Stimulated activated memory B cell treated with anti-CD40 and anti-IgM and Interleukin-4, amounts not matched to agents 10 μg/mL and 1 μg/mL and 100 μg/mL, for 72 hours (primary cell): ENCODE measurements around the gene ST6GALNAC2.
A peak's percentile ranks its signal among the peaks of the same experiment; 100 is the strongest.

ENCODE experiments used
- ATAC-seq: fragments of 150-1000 bp; cut with Tn5 transposase; 2 replicates; pipeline ENCODE4 v1.10.0; 2021
- H3K27ac Mint-ChIP-seq: one replicate; pipeline ENCODE4 v1.8.0; 2022; ENCODE audit warnings: mild to moderate bottlenecking, mixed read lengths
- H3K27me3 Mint-ChIP-seq: one replicate; pipeline ENCODE4 v1.8.0; 2022; ENCODE audit warnings: mixed read lengths
- H3K36me3 Mint-ChIP-seq: one replicate; pipeline ENCODE4 v1.8.0; 2022; ENCODE audit warnings: mixed read lengths
- H3K4me1 Mint-ChIP-seq: one replicate; pipeline ENCODE4 v1.8.0; 2022; ENCODE audit warnings: mixed read lengths
- H3K4me3 Mint-ChIP-seq: one replicate; pipeline ENCODE4 v1.8.0; 2022; ENCODE audit warnings: mild to moderate bottlenecking, moderate library complexity, mixed read lengths
- H3K9me3 Mint-ChIP-seq: one replicate; pipeline ENCODE4 v1.8.0; 2022; ENCODE audit warnings: mixed read lengths

Gene ST6GALNAC2

GRCh38 chr17:76544546-76545365 lies 40.9 kb downstream of the ST6GALNAC2 start:
- Mint-ChIP-seq H3K4me1 (peaks cover 8% of the 10 kb centered on the region), H3K9me3 (no peaks in the 10 kb centered on the region), H3K36me3 (no peaks in the 10 kb centered on the region), H3K4me3 (no peak overlapping the region), H3K27me3 (peaks cover under 1% of the 10 kb centered on the region), H3K27ac (no peak overlapping the region)
- ATAC-seq: no peak

- no peak for ATAC-seq
- peaks cover 9% of the 10 kb centered on the region for H3K27me3 Mint-ChIP-seq
- no peak overlapping the region for H3K27ac Mint-ChIP-seq
- H3K36me3 Mint-ChIP-seq: no peaks in the 10 kb centered on the region
- H3K4me1 Mint-ChIP-seq: peaks cover 15% of the 10 kb centered on the region
- H3K9me3 Mint-ChIP-seq: no peaks in the 10 kb centered on the region
- no peak overlapping the region for H3K4me3 Mint-ChIP-seq
Observed at GRCh38 chr17:76543826-76544545, 41.7 kb downstream of the ST6GALNAC2 start.

DNA sequence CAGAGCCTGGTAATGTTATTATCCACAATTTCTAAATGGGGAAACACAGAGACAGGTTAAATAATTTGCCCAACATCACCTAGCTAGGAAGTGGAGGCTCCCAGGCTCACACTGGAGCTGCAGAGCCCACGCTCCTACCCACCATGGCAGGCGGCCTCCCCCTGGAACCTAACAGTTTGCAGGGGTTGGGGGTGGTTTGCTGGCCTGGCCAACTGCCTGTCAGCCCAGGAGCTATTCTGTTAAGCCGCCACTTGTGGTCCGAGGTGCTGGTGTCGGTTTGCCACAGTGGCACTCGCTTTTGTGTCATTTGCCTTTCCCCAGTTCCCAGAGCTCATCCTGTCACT lies 42.2 kb downstream of the ST6GALNAC2 start:
- H3K9me3 Mint-ChIP-seq: no peaks in the 10 kb centered on the region
- H3K27me3 Mint-ChIP-seq: peaks cover 14% of the 10 kb centered on the region
- no peak for ATAC-seq
- H3K4me1 Mint-ChIP-seq: peaks cover 21% of the 10 kb centered on the region
- H3K27ac Mint-ChIP-seq: no peak overlapping the region
- no peaks in the 10 kb centered on the region for H3K36me3 Mint-ChIP-seq
- no peak overlapping the region for H3K4me3 Mint-ChIP-seq

- Mint-ChIP-seq H3K4me1 (peaks cover 23% of the 10 kb centered on the region), H3K27me3 (peaks cover 16% of the 10 kb centered on the region), H3K36me3 (no peaks in the 10 kb centered on the region), H3K27ac (no peak overlapping the region), H3K4me3 (no peak overlapping the region), H3K9me3 (no peaks in the 10 kb centered on the region)
- ATAC-seq: no peak
Observed at GRCh38 chr17:76542984-76543383, 42.7 kb downstream of the ST6GALNAC2 start.

DNA sequence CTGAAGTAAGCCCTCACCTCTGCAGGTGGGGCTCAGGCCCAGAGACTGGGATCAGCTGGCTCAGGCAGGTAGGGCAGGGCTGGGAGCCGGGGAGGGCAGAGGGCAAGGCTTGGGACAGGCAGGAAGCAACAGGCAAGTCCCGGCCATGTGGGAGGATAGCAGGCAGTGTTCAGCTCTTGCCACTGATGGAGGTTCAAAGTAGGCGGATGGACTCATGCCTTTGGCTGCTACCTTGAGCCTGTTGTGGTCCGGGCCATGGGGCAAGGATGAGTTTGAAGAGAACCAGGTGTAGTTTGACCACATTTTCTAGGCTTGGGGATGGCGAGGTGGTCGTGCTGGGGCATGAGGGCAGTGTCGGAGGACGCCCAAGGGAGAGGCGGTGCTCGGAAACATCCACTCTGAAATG lies 43.1 kb downstream of the ST6GALNAC2 start:
- ATAC-seq: no peak
- Mint-ChIP-seq H3K27ac (no peak overlapping the region), H3K27me3 (peaks cover 16% of the 10 kb centered on the region), H3K4me1 (peaks cover 23% of the 10 kb centered on the region), H3K36me3 (no peaks in the 10 kb centered on the region), H3K4me3 (no peak overlapping the region), H3K9me3 (no peaks in the 10 kb centered on the region)

DNA sequence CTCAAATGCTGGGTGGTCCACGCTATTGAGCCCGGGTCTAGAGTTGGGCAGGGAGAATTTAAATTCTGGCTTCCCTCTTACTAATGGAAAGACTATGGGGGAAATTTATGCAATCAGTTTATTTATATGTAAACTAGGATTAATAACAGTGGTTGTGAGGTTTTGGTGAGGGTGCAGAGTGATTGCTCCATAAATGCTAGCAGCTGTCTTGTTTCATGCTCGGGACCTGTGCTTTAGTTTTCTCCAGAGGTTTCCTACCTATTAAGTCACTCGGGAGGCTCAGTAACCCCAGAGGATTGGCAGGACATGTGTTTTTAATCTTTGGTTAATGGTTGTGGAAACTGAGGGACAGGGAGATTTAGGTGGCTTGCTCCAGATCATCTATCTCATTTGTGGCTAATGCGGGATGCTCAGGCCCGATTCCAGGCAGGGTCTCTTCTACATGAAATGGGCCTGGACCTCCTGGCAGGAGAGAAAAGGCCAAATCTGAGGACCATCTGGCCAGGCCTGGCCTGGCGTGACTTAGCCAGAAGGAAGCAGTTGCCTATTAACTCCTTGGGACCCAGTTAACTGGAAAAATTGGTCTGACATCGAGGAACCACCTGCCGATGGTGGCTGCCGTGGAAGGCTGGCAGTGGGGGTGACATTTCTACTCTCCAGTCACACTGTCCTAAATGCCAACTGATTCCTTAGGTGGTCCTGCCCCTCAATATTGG lies 43.8 kb downstream of the ST6GALNAC2 start:
- Mint-ChIP-seq H3K9me3 (no peaks in the 10 kb centered on the region), H3K4me1 (peaks cover 23% of the 10 kb centered on the region), H3K27ac (no peak overlapping the region), H3K4me3 (no peak overlapping the region), H3K36me3 (no peaks in the 10 kb centered on the region), H3K27me3 (peaks cover 21% of the 10 kb centered on the region)
- ATAC-seq: no peak

GRCh38 chr17:76540381-76541300 lies 45.0 kb downstream of the ST6GALNAC2 start:
- Mint-ChIP-seq H3K27me3 (peaks cover 33% of the 10 kb centered on the region), H3K4me1 (peaks cover 23% of the 10 kb centered on the region), H3K36me3 (no peaks in the 10 kb centered on the region), H3K27ac (no peak overlapping the region), H3K4me3 (no peak overlapping the region), H3K9me3 (no peaks in the 10 kb centered on the region)
- peak; percentile 56 for ATAC-seq

DNA sequence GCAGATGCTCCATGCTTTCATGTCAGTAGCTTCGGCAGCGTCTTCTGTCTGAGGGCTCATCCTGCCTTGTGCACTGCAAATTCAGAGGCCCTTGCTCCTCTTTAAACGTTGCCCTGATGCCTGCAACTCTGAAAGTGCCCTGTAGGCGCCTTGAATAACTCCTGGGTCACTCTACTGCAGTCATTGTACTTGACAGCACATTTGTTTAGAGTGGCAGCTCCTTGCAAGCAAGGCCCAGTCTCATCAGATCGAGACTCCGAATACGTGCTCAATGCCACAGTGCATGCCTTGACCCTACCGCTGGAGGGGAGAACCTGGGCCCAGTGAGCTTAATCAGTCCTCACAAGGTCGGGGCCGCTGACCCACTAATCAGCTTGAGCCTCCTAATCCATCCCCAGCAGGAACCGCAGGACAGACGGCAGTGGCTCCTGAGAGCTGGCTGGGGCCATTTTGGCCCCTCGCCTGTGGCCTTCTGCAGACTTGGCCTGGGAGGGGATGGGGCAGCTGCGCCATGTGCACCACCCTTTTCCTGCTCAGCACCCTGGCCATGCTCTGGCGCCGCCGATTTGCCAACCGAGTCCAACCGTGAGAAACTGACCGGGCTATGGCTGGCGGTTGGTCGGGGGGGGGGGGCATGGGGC lies 45.9 kb downstream of the ST6GALNAC2 start, which contains the start of gene PRCD:
Gene PRCD, plus strand, starts transcription at position 414 of the 641 bp plus-strand sequence. Its CDS starts 98 bp downstream, at position 512.
- ATAC-seq: no peak

DNA sequence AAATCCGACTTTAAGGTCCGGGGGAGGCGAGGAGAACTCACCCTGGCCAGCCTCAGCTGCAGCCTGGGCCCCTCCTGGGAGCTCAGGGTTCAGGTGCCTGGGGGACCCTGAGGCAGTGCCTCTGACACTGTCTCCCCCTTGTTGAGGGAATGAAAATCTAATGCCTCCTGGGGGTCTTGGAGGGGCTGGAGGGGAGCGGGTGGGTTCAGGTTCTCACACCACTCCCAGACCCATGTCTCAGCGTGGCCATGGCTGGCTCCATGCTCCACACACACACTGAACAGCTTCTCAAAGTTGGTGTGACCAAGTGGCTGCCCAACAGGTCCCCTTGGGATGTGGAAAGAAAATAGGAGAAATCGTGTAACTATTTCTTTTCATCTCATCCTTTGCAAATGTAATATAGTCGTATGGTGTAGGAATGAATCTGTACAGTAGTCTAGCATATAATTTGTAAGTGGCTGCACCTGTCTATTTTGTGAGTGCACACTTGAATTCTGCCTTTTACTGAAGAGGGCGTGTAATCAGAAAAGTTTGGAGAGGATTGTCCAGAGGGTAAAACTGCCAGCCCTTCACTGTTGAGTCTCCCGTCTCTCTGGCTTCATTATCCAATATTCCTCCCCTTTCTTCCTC lies 46.6 kb downstream of the ST6GALNAC2 start:
- H3K27ac Mint-ChIP-seq: no peak overlapping the region
- H3K4me3 Mint-ChIP-seq: peak overlapping the region; percentile 63

More for the DNA sequence above, 45.9 kb downstream of the ST6GALNAC2 start, which contains the start of gene PRCD:
- H3K9me3 Mint-ChIP-seq: no peaks in the 10 kb centered on the region
- peaks cover 42% of the 10 kb centered on the region for H3K27me3 Mint-ChIP-seq
- H3K36me3 Mint-ChIP-seq: no peaks in the 10 kb centered on the region
- H3K4me3 Mint-ChIP-seq: peak within 1 kb of the TSS; percentile 63
- H3K4me1 Mint-ChIP-seq: peaks cover 32% of the 10 kb centered on the region
- no peak within 1 kb of the TSS for H3K27ac Mint-ChIP-seq

DNA sequence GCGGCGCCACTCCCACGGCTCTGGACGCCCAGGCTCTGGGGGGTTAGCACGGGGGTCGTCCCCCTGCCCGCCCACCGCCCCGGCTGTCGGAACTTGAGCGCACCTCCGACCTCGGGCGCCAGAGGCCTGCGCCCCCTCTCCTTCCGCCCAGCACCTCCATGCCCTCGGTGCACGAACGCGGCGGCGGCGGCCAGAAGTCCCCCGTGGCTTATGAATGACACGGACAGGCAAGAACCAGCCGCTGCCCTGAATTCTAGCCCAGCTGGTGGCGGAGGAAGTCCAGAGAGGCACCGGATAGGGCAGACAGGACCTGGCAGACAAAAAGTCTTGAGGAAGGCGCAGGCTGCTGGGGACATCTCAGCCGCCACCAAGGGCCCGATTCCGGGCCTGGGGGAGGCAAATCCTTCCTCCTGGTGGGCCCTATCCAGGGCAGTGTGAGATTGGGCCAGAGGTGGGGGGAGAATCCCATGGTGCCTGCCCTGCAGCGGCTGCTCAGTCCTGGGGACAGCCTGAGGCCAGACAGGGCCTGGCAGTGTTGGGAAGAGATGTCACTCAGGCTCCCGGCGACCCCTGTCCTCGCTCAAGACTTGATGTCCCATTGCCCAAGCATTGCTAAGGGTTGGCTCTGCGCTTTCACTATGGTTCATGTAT lies 47.3 kb downstream of the ST6GALNAC2 start:
- peaks cover 34% of the 10 kb centered on the region for H3K4me1 Mint-ChIP-seq
- H3K27ac Mint-ChIP-seq: no peak overlapping the region
- ATAC-seq: no peak
- no peaks in the 10 kb centered on the region for H3K9me3 Mint-ChIP-seq
- H3K4me3 Mint-ChIP-seq: peak overlapping the region; percentile 63
- no peaks in the 10 kb centered on the region for H3K36me3 Mint-ChIP-seq
- H3K27me3 Mint-ChIP-seq: peaks cover 43% of the 10 kb centered on the region

More for the DNA sequence above, 46.6 kb downstream of the ST6GALNAC2 start:
- H3K36me3 Mint-ChIP-seq: no peaks in the 10 kb centered on the region
- H3K9me3 Mint-ChIP-seq: no peaks in the 10 kb centered on the region
- peaks cover 34% of the 10 kb centered on the region for H3K4me1 Mint-ChIP-seq
- peaks cover 43% of the 10 kb centered on the region for H3K27me3 Mint-ChIP-seq
- no peak for ATAC-seq

GRCh38 chr17:76537578-76538280 lies 47.9 kb downstream of the ST6GALNAC2 start, which contains the start of gene CYGB:
Gene CYGB, minus strand, starts transcription at chr17:76537709. Its CDS starts 167 bp downstream, at chr17:76537542.
- ATAC-seq: peak; percentile 46
- H3K27ac Mint-ChIP-seq: no peak within 1 kb of the TSS
- H3K4me1 Mint-ChIP-seq: peaks cover 34% of the 10 kb centered on the region
- H3K36me3 Mint-ChIP-seq: no peaks in the 10 kb centered on the region
- peaks cover 43% of the 10 kb centered on the region for H3K27me3 Mint-ChIP-seq
- no peaks in the 10 kb centered on the region for H3K9me3 Mint-ChIP-seq
- peak within 1 kb of the TSS; percentile 63 for H3K4me3 Mint-ChIP-seq

GRCh38 chr17:76537288-76537577 lies 48.4 kb downstream of the ST6GALNAC2 start:
- peak overlapping the region; percentile 36 for H3K4me3 Mint-ChIP-seq

More at GRCh38 chr17:76537288-76537577, 48.4 kb downstream of the ST6GALNAC2 start:
- no peak overlapping the region for H3K27ac Mint-ChIP-seq
- peaks cover 35% of the 10 kb centered on the region for H3K4me1 Mint-ChIP-seq
- no peaks in the 10 kb centered on the region for H3K9me3 Mint-ChIP-seq
- H3K36me3 Mint-ChIP-seq: no peaks in the 10 kb centered on the region
- peak; percentile 51 for ATAC-seq
- peaks cover 43% of the 10 kb centered on the region for H3K27me3 Mint-ChIP-seq
